ENCODE measurements around the gene MDM2. TPM values are rescaled to one million over a fixed set of nuclear protein-coding genes. Genes with fewer than 3 reads are reported as not detected.

MDM2 gene
- total RNA-seq, 1 experiment from 2014 or later = 86.4 TPM

DNA sequence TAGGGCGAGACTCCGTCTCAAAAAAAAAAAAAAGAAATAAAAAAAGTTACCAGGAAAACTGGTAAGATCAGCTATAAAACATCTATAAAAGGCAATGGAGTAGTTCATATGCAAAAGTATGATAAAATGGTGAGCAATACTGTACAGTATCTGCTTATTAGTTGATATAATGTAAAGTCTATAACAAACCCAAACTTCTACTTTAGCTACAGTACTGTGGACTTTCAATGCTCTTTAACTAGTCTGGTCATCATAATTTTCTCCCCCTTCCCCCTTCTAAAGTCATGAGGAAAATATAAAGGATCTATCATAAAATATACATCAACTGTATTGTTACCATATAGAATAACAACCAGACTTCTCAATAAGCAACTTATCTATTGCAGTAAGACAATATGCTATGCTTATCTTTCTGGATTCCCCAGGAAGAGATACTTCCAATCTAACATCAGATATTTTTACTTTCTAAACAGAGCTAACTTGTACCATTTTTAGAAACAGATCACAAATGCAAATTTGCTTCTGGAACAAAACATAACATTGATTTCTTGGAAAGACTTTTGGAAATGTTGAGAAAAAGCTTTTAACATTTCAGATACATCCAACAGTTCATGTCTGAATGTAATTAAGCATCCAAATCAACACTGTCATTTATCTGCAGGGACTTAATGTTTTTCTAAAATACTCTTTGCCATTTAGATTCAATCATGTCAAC lies 43.8 kb downstream of the MDM2 start:
- H3K4me2 ChIP-seq (ENCODE audit: low read length) = no peak overlapping the region
- no peak for ATAC-seq
- TF ChIP-seq EZH2 (IDR thresholded peaks at IDR 0.05; ENCODE audit: low read length, unreplicated experiment) = no peak
- no peak for TF ChIP-seq EZH2phosphoT487 (IDR thresholded peaks at IDR 0.05; ENCODE audit: borderline replicate concordance, low read length)
- TF ChIP-seq, protein P1, sequence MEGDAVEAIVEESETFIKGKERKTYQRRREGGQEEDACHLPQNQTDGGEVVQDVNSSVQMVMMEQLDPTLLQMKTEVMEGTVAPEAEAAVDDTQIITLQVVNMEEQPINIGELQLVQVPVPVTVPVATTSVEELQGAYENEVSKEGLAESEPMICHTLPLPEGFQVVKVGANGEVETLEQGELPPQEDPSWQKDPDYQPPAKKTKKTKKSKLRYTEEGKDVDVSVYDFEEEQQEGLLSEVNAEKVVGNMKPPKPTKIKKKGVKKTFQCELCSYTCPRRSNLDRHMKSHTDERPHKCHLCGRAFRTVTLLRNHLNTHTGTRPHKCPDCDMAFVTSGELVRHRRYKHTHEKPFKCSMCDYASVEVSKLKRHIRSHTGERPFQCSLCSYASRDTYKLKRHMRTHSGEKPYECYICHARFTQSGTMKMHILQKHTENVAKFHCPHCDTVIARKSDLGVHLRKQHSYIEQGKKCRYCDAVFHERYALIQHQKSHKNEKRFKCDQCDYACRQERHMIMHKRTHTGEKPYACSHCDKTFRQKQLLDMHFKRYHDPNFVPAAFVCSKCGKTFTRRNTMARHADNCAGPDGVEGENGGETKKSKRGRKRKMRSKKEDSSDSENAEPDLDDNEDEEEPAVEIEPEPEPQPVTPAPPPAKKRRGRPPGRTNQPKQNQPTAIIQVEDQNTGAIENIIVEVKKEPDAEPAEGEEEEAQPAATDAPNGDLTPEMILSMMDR (conservative IDR thresholded peaks at IDR 0.05; ENCODE audit: low read depth, low read length) = no peak
- DNase-seq = no peak
- H3K9me3 ChIP-seq (ENCODE audit: low read length) = no peaks in the 10 kb centered on the region
- H3K9ac ChIP-seq (ENCODE audit: low read length) = no peak overlapping the region
- BruUV-seq (replicated peaks) = no TSS peak
- intact Hi-C loops (cut with micrococcal nuclease) = no loop called here
- H3K27ac ChIP-seq (ENCODE audit: low read length) = no peak overlapping the region
- no peak overlapping the region for H2AFZ ChIP-seq (ENCODE audit: low read length)
- no peaks in the 10 kb centered on the region for H3F3A ChIP-seq (ENCODE audit: low read length, unreplicated experiment)
- ChIA-PET CTCF (no interaction called here), POLR2A (ENCODE audit: unreplicated experiment) (no interaction called here)
- no peaks in the 10 kb centered on the region for H3K36me3 ChIP-seq (ENCODE audit: low read depth, low read length)
- no peaks in the 10 kb centered on the region for H4K20me1 ChIP-seq (ENCODE audit: low read length)
- no peak overlapping the region for H3K4me3 ChIP-seq (ENCODE audit: low read length)
- H3K27me3 ChIP-seq (ENCODE audit: low read length) = no peaks in the 10 kb centered on the region
- no peaks in the 10 kb centered on the region for H3K79me2 ChIP-seq (ENCODE audit: low read length)
- no peaks in the 10 kb centered on the region for H3K9me2 ChIP-seq (replicated peaks; ENCODE audit: low read length)
- H3K4me1 ChIP-seq (ENCODE audit: insufficient read depth, low read length) = no peaks in the 10 kb centered on the region

DNA sequence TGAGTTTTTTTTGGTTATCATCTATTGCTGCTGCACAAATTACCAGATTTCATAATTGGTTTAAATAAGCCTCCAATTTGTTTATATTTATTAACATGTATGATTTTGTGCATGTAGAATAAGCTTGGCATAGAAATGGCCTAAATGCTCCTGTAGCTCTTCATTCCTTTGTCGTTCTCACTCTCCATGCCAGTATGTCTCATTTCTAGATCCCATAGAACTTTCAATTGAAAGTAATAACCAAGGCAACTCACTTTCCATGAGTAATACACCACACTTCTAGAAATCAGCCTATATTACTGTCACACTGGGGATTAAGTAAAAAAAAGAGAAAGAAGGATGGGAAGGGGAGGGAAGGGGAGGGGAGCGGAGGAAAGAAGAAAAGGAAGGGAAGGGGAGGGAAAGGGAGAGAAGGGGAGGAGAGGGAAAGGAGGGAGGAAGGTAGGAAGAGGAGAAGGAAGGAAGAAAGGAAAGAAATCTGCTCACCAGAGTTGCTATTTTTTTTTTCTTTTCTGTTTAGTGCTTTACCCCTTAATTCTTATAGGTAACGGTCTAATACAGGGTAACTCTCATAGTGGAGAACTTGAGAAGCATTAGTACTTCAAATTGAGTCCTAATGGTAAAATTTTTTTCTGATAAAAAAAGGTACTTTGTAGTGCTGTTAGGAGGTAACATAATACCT lies 45.6 kb downstream of the MDM2 start:
- no TSS peak for BruUV-seq (replicated peaks)
- TF ChIP-seq EZH2 (IDR thresholded peaks at IDR 0.05; ENCODE audit: low read length, unreplicated experiment) = no peak
- TF ChIP-seq, protein P1 (conservative IDR thresholded peaks at IDR 0.05; ENCODE audit: low read depth, low read length) = no peak
- no peak for TF ChIP-seq EZH2phosphoT487 (IDR thresholded peaks at IDR 0.05; ENCODE audit: borderline replicate concordance, low read length)
- Histone ChIP-seq H3K4me3 (ENCODE audit: low read length) (no peak overlapping the region), H3K27me3 (ENCODE audit: low read length) (no peaks in the 10 kb centered on the region), H3K79me2 (ENCODE audit: low read length) (no peaks in the 10 kb centered on the region), H2AFZ (ENCODE audit: low read length) (no peak overlapping the region), H3K27ac (ENCODE audit: low read length) (no peak overlapping the region), H3K9me2 (replicated peaks; ENCODE audit: low read length) (no peaks in the 10 kb centered on the region), H4K20me1 (ENCODE audit: low read length) (no peaks in the 10 kb centered on the region), H3K4me1 (ENCODE audit: insufficient read depth, low read length) (no peaks in the 10 kb centered on the region), H3K4me2 (ENCODE audit: low read length) (no peak overlapping the region), H3K9me3 (ENCODE audit: low read length) (no peaks in the 10 kb centered on the region), H3K36me3 (ENCODE audit: low read depth, low read length) (no peaks in the 10 kb centered on the region), H3F3A (ENCODE audit: low read length, unreplicated experiment) (no peaks in the 10 kb centered on the region), H3K9ac (ENCODE audit: low read length) (no peak overlapping the region)
- no peak for ATAC-seq
- DNase-seq = no peak
- ChIA-PET CTCF (no interaction called here), POLR2A (ENCODE audit: unreplicated experiment) (no interaction called here)
- intact Hi-C loops (cut with micrococcal nuclease) = no loop called here

DNA sequence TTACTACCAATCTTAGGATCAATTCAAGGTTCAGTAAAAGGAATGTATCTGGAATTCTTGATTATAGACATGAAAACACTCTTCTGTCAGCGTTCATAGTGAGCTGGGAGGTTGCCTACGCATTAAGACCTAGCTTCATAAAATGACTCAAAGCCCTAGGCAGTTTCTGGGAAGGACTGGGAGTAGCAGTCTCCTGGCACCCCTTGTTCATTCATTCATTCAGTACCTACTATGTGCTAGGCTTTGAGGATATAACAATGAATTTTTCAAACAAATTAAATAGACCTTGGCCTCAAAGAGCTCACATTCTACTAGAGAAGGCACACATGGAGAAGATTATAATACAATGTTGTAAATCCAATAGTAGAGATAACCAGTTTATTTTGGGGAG lies 46.1 kb downstream of the MDM2 start:
- TF ChIP-seq EZH2phosphoT487 (IDR thresholded peaks at IDR 0.05; ENCODE audit: borderline replicate concordance, low read length) (no peak), EZH2 (IDR thresholded peaks at IDR 0.05; ENCODE audit: low read length, unreplicated experiment) (no peak)
- TF ChIP-seq, protein P1 (conservative IDR thresholded peaks at IDR 0.05; ENCODE audit: low read depth, low read length) = no peak
- intact Hi-C loops (cut with micrococcal nuclease) = no loop called here
- POLR2A ChIA-PET (ENCODE audit: unreplicated experiment) = no interaction called here
- ATAC-seq (no peak), DNase-seq (no peak)
- H2AFZ ChIP-seq (ENCODE audit: low read length) = no peak overlapping the region
- H3K9ac ChIP-seq (ENCODE audit: low read length) = no peak overlapping the region
- no peaks in the 10 kb centered on the region for H3F3A ChIP-seq (ENCODE audit: low read length, unreplicated experiment)
- no peaks in the 10 kb centered on the region for H3K36me3 ChIP-seq (ENCODE audit: low read depth, low read length)
- H3K4me3 ChIP-seq (ENCODE audit: low read length) = no peak overlapping the region
- no peaks in the 10 kb centered on the region for H4K20me1 ChIP-seq (ENCODE audit: low read length)
- H3K27ac ChIP-seq (ENCODE audit: low read length) = no peak overlapping the region
- no TSS peak for BruUV-seq (replicated peaks)
- H3K4me1 ChIP-seq (ENCODE audit: insufficient read depth, low read length) = no peaks in the 10 kb centered on the region
- H3K4me2 ChIP-seq (ENCODE audit: low read length) = no peak overlapping the region
- H3K79me2 ChIP-seq (ENCODE audit: low read length) = no peaks in the 10 kb centered on the region
- no peaks in the 10 kb centered on the region for H3K9me3 ChIP-seq (ENCODE audit: low read length)
- CTCF ChIA-PET = no interaction called here
- no peaks in the 10 kb centered on the region for H3K27me3 ChIP-seq (ENCODE audit: low read length)
- H3K9me2 ChIP-seq (replicated peaks; ENCODE audit: low read length) = no peaks in the 10 kb centered on the region

Data from PC-3 (cell line).